Activated CD4-positive, alpha-beta T cell treated with anti-CD3 and anti-CD28 coated beads, Interleukin-2, amount 50 U/mL, for 48 hours (primary cell): ENCODE measurements around the gene LAMTOR1.
A peak's percentile ranks its signal among the peaks of the same experiment; 100 is the strongest.

Experiments used
- DNase-seq, 2 experiments: peaks; one replicate each; pipeline ENCODE4 v3.0.0-alpha.2; 2020

Gene LAMTOR1

DNA sequence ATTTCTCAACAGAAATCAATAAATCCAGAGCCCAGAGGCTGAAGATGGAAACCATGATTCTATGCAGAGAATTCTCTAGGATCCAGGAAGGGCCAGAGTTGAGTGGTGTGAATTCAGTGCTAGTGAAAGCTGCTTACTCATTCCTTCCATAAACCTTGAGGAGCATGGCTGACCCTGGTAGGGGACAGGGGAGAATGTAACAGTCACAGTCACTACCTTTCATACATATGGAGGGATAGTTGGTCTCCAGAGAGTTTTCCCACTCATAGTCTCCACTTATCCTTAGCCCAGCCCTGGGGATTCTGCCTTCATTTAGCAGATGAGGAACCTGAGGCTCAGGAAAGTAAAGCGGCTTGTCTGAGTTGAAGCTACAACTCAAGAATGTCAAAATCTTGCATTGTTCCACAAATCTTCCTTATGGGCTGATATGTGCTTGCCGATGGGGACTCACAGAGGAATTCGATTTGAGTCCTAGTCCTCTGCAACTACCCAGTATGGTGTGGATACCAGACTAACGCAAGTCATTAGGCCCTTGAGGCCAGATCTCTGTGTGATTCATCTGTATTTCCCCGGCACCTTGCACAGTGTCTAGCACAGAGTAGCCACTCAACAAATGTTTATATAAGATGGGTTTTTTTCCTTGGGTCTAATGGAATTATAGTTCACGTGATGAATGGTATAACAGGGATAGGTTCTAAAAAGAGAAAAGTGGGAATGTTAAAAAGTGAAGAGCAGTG is 13.1 kb upstream of the LAMTOR1 start:
- DNase-seq: no peak

DNA sequence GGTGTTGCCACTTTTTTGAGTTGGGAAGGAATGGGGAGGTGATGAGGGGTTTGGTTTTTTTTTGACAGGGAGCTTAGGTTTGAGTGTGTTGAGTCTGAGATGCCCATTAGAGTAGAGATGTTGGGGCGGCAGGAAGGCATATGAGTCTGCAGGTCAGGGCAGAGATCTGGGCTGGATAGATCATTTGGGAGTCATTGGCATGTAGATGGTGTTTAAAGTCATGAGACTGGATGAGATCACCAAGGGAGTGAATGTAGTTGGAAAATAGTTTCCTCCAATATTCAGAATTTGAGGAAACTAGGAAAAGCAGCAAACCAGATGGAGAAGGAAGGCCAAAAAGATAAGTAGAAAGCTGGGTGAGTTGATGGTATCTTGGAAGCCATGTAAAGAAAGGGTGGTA is 11.5 kb upstream of the LAMTOR1 start:
- DNase-seq: no peak

DNA sequence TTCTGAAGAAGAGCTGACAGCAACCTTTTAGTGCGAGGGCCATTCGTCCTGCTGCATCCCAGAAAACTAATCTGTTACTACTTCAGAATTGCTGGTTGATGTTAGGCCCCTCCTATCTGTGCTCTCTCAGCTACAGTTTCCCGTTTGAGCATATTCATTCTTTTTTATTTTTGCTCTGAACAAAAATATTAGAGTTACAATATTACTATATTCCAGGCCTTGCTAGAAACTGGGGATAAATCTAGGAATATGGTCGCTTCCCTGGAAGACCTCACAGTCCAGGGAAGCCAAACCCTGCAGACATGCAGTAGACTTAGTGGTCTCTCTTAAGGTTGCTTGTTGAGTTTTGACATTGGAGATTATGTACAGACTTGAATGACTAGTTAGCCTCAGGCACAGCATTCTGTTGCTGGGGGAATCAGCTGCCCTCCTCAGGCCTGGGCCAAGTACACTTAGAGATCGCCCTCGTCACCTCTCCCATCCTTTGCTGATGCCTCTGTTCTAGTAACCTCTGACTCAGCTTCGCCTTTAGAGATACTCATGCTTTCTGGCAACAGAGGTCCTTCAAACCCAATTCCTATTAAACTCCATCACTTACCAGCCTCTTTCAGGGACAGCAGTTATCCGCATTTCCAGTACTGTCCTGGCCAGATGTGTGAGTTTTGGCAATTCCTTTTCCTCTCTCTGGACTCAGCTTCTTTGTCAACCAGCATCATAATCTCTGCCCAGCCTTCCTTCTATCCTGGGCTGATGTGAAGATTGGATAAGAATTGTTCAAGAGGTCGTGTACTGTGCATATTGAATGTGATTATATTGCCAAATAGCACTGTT is 10.1 kb upstream of the LAMTOR1 start:
- peak in 1 of 2 experiments; percentile 13 for DNase-seq

DNA sequence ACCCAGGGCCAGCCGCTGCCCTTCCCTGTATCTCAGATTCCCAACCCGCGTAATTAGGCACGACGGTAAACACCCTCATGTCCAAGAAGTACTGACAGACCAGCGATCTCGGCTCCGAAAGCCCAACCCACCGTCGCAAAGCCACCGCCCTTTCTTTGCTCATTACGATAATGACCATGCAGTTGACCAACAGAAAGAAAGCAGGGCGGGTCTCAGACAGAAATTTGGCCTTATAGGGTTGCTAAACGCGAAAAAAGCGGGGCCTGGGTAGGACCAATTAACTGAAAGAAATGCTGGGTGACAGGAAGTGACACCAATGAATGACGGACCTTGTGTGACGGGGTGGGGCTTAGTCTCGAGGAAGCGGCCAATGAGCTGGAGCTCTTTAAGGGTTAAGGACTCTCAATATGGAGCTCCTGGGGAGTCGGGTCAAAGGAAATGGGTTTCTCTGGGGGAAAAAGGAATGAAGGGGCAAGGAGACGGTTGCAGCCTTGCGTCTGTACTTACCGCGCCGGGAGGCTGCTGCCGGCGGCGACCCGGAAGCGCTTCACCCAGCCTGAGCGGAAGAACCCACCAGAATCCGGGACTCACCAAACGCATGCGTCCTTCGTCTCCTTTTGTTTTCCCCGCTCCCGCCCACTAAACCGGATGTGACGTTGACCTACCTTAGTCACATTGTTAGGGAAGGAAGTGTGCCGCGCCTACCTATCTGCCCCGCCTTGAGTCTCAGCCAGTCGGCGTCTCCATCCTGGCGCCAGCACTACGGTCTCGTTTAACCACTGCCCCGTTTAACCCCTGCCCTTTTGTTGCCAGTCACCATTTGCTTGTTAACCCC is 9.3 kb upstream of the LAMTOR1 start, which contains the start of gene ANAPC15:
TSS of gene ANAPC15 (minus strand) at position 553 of the 835 bp plus-strand sequence. CDS start 1,419 bp downstream, outside the sequence.
- peak; percentile 99 to 100 for DNase-seq

DNA sequence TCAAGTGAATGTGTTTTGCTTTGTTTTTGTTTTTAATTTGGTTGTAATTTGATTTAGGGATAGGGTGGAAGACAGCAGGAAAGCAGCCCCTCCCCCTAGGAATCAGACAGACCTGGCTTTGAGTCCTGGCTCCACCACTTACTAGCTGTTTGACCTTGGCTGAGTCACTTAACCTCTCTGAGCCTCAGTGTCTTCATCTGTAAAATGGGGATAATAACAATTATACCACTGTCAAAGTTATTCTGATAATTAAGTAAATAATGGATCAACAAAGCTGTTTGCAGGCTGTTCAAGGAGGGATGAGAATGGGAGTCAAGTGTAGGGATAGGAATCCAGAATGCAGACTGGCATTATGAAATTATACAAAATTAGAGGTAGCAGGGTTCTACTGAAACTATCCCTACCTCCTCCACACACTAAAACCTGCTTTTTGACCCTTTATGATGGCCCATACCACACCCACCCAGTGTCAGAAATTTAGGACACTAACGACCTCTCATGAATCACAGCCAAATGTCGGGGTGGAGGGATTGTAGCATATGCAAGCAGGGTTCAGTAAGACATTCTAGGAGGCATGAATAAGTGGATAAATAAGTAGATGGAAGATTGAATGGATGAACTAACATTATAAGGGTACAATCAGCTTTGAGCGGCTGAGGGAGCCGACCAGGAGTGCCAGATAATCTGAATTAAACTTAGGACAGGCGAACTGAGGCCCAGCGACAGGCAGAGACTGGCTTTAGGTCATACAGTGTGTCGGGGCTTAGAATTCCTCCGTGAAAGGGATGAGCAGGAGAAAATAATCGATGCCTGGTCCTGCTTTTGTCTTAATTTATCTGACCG is 8.4 kb upstream of the LAMTOR1 start:
- no peak for DNase-seq

DNA sequence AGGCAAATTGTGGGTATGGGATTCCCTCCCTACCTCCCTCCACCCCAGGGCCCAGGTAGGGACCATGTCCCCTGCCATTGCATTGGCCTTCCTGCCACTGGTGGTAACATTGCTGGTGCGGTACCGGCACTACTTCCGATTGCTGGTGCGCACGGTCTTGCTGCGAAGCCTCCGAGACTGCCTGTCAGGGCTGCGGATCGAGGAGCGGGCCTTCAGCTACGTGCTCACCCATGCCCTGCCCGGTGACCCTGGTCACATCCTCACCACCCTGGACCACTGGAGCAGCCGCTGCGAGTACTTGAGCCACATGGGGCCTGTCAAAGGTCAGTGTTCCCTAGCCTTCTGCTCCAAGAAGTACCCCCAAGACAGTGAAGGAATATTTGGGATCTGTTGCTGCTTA is 2.8 kb upstream of the LAMTOR1 start, which contains the start of gene TOMT:
TSS of gene TOMT (plus strand) at position 37 of the 400 bp plus-strand sequence. CDS start at position 65, 28 bp downstream.
- DNase-seq: no peak

DNA sequence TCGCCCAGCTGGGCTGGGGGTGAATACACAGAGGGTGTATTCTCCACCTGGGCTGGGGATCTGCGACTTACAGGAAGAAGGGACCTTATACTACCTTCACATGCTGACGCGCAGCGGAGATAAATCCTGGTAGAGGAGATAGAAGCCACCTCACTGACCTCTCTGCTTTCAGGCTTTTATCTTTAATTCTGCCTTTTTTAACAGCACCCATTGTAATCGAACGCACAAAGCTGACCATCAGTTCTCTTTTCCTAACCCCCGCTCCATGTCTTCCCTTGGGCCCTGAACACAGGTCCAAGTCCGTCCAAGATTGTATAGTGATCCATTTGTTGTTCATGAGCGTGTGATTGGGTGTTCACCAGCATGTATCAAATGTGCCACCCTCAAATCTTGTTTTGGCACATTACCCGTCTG is 664 bp upstream of the LAMTOR1 start:
- no peak for DNase-seq

DNA sequence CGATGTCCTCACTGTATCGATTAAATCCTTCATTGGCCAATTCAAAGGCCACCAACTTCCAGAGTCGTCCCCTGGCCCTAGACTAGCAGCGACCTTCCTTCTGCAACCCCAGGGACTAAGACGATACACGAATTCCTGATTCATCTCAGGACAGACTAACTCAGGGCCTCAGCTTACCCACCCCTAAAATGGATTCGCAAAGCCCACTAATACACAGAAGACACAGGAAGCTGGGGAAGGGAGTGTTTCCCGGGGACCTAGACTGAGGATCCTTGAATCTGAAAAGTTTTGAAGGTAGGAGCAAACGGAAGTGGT is 509 bp downstream of the LAMTOR1 start:
- no peak for DNase-seq

DNA sequence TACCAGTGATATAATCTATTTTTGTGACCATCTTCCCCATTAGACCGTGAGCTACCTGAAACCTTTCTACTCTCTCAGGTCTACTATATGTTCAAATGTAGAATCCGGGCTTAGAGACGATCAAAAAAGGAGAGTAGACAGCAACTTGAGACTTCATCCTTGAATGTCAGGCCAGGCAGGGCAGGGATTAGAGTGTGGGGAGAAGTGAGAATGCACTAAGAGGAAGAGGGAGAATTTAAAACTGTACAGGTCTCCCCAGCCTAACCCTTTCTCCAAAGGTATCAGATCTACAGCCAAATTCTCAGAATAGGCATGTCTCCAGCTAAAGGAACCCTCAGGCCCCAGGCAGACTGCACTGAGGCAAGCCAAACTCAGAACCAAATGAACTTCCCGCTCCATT is 935 bp downstream of the LAMTOR1 start:
- DNase-seq: no peak

DNA sequence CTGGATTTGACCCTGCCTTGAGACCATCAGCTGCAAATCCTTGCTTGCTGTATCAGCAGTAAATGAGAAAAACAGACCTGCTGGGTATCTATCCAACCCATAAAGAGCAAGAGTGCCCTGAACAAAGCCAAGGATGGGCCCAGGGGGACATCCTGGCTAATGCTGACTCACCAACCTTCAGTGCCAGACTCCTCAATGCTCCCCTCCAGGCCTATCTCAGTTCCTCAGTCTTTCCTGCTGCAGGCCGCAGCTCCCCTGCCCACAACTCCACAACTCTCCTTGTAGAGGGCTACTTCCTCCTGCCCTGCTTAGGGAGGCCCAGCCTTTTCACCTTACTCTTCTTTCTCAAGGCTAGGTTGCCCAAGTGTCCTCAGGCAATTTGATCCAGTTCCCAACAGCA is 2.6 kb downstream of the LAMTOR1 start:
- no peak for DNase-seq

DNA sequence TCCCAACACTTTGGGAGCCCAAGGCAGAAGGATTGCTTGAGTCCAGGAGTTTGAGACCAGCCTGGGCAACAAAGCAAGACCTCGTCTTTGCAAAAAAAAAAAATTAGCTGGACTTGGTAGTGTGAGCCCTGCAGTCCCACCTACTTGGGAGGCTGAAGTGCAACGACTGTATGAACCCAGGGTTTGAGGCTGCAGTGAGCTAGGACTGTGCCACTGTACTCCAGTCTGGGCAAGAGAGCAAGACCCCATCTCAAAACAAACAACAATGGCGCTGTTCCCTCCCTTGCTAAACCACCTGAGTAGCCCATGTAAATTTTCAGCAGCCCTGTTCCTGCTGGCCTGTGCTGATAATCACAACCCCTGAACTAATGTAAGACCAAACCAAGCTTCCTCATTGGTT is 3.1 kb downstream of the LAMTOR1 start:
- no peak for DNase-seq

DNA sequence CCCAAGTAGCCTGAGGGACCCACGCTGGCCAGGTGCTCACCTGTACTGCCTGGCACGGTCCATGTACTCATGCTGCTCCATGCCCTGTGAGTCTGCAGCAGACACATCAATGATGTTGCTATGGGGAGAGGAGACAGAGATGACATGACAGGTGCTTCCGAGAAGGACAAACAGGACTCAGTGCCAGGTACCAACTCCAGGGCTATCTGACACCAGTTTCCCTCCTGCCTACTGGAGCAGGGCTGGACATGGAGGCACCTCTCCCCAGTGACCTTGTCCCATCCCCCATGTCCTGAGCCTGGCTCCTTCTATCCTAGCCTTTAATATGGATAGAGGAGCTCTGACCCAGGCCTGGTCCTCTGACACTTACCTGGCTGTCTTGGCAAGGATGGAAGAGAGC is 4.4 kb downstream of the LAMTOR1 start:
- no peak for DNase-seq

DNA sequence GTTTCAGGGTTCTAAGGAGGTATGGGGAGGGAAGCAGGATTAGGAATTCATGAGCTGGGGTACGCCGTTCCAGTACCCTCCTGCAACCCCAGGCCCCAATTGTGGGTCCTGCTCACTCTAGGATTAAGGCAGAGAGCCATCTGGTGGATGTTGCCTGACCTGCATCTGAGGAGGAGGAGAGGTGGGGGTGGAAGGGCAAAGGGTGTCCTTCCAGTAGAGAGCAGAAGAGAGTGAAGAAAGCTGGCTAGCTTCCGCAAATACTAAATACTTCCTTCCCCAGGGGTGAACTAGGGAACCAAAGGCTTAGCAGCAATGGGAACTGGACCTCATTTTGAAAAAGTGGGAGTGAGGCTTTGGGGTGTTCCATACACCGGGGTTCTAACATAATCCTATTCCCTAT is 11.8 kb downstream of the LAMTOR1 start:
- DNase-seq: peak; percentile 69 to 72

DNA sequence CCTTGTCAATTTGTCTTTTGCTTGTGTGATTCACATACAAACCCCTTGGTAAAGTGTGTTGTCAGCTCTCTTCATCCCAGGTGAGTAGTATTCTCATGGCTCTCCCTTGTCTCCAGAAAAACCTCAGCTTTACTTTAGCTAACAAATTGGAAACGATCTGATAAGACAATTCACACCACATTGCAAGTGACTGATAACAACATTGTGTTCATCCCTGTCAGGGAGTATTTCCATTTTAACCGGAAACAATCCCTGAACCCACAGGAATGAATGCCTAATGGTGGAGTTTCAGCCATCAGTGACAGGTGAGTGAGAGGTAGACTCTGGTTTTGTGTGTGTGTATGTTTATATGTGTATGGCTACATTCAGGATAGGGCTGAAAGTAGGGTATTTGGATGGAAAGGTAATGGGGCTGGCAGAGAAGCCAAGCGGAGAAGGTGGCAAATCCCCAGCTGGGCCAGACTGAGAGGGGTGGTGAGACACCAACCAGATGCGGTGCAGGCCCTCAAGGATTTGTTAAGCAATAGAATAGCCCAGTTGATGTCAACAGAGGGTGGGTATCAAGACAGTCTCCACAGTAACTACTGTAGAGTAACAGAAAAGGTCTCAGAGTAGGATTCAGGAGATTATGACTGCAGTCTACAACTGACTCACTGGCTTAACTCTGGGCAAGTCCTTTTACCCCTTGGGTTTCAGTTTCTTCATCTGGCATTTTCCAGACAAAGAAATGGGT is 14.9 kb downstream of the LAMTOR1 start:
- no peak for DNase-seq

DNA sequence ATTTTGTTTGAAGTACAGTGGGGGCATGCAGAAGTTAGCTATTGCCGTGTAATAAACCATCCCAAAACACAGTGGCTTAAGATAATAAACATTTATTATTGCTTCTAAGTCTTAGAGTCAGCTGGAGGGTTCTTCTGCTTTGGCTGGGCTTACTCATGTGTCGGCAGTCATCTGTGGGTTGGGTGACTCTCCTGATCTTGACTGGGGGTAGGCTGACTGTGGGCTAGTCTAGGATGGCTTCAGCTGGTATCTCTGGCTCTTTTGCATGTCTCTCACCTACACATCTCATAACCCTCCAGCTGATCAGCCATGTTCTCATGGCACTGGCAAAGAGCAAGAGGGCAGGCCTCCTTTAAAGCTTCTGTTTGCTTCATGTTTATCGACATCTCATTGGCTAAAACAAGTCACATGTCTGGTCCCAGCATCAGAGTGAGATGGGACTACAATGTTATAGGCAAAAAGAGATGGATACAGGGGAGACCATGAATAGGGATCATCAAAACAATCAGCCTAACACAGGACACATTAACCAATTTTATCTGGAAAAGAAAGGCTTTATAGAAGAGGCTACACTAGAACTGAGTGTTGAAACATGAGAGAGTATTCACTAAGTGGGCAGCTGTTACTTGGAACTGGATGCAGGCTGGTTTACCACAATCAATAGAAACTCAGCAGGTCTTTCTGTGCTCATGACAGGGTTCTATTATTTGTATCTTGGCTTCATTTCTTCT is 17.3 kb downstream of the LAMTOR1 start:
- DNase-seq: no peak

DNA sequence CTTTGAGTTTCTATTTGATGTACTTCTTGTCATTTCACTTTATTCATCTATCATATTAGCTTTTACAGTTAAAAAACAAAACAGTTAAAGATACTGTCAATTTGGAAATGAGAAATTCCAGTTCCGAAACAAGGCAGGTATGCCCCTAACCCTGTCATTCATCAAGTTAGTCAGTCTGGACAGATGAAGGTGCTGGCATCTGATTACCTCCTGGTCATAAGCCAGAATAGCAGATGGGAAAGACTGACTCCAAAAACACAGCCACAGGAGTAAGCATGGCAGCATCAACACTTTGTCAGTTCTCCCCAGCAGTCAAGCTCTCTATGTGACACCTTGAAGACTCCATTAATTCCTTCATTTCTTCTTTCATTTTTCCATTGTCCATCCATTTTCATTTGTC is 18.1 kb downstream of the LAMTOR1 start:
- DNase-seq: no peak

DNA sequence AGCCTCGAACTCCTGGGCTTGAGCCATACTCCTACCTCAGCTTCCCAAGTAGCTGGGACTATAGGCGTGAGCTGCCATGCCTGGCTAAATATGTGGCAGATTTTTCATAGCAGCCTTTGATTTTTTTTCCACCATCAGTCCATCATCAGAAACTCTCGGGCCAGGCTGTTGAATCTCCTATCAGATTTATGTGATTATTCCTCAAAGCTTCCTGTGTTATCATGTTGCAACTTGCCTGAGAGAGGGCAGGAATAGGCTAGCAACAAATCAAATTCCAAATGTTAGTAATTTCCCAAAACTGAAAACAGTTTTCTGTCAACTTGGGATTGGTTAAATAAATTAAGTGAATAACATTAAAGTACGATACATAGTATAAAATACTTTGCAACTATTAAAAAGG is 19.0 kb downstream of the LAMTOR1 start:
- DNase-seq: no peak

DNA sequence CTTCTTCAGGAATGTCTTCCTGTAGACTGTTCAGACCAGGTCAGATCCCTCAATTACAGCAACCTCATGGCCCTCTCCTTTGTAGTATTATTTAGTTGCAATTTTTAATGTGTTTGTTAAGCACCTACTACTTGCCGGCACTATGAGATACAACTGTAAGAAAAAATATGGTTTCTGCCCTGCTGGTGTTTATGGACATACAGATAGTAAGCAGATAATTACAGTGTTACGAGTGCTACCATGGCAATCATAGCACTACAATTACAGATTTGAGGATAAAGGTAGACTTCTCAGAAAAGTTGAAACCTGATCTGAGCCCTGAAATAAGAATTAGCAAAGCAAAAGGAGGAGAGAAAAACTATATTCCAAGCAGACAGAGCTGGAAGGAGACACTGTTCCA is 19.7 kb downstream of the LAMTOR1 start:
- no peak for DNase-seq

DNA sequence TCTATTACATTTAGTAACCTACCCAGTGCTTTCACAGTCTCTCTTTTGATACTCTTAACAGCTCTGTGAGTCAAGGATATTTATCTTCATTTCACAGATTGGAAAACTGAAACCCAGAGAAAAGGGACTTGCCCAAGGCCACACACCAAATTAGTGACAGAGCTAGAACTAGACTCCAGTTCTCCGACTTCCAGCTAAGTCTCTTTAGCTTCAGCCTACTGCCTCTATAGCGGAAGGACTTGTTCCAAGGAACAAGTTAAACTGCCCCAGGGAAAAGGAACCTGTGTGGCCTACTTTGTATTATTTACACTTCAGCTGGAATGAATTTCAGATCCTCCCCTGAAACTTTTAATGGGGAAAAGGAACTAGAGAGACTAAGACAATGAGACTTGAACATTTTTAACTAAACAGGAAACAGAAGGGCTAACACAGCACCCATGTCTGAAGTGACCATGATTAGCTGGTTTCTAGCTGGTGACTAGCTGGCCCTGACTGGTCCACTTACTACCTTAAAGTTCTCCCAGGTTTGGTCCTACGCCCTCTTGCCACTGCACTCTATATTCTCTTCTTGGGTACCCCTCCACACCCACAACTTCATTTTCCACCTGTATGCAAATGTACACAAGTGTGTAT is 21.2 kb downstream of the LAMTOR1 start:
- no peak for DNase-seq

DNA sequence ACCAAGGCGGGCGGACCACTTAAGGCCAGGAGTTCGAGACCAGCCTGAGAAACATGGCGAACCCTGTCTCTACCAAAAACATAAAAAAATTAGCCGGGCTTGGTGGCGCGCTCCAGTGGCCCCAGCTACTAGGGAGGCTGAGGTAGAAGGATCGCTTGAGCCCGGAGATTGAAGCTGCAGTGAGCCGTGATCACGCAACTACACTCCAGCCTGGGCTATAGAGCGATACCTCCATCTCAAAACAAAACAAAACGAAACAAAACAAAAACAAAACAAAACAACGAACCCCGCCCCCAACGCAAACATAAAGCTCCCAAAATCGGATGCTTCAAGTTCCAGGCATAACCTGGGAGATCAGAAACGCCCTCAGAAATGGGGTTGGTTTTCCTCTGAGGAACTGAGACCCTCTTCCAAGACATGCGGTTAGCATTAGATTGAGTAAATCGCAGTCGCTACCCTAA is 21.9 kb downstream of the LAMTOR1 start:
- DNase-seq: no peak
